GM12878 (cell line): Measurements from ENCODE around the gene TLL2.

Experiments used
- ATF3 ChIP-seq: IDR thresholded peaks from 2 replicates; pipeline ENCODE4 v1.6.1; 2011; ENCODE audit warnings: low read depth, mild to moderate bottlenecking, low read length, moderate library complexity, borderline replicate concordance; ENCODE audit errors: extremely low read depth
- CHD2 ChIP-seq: IDR thresholded peaks from 2 replicates; pipeline ENCODE4 v1.6.1; 2011; ENCODE audit warnings: low read depth, low read length, improper control_type of control experiment, borderline replicate concordance
- EZH2 ChIP-seq: IDR thresholded peaks from 2 replicates; pipeline ENCODE4 v1.6.1; 2012; ENCODE audit warnings: low read depth, mild to moderate bottlenecking, control low read depth, inconsistent platforms, low read length, borderline replicate concordance; ENCODE audit not compliant: control insufficient read depth
- NBN ChIP-seq: fragments of 450-650 bp; IDR thresholded peaks from 2 replicates; pipeline ENCODE4 v1.6.1; 2016
- ZBTB33 ChIP-seq: fragments of 450-650 bp; IDR thresholded peaks from 2 replicates; pipeline ENCODE4 v1.6.1; 2017; ENCODE audit warnings: mild to moderate bottlenecking
- ZNF274 ChIP-seq: IDR thresholded peaks from one replicate; pipeline ENCODE4 v1.8.0; 2011; ENCODE audit not compliant: insufficient read length, insufficient read depth
- ZSCAN29 ChIP-seq: fragments of 450-650 bp; IDR thresholded peaks from 2 replicates; pipeline ENCODE4 v1.6.1; 2017; ENCODE audit warnings: mild to moderate bottlenecking, moderate library complexity

GRCh38 chr10:96358851-96359540 is 154.7 kb downstream of the TLL2 start, which contains the start of gene OPALIN:
- TF ChIP-seq ZNF274, result no peak
- TF ChIP-seq NBN, result no peak
- no peak for TF ChIP-seq CHD2
- TF ChIP-seq ZBTB33, result no peak
- TF ChIP-seq ATF3, result no peak
- TF ChIP-seq ZSCAN29, result no peak
- TF ChIP-seq EZH2, result no peak
